Activated CD4-positive, CD25-positive, alpha-beta regulatory T cell treated with anti-CD3 and anti-CD28 coated beads, Interleukin-2, amount 50 U/mL, for 72 hours (primary cell): ENCODE results near the gene CCDC141.

Experiments used
- DNase-seq: peaks from one replicate; pipeline ENCODE4 v3.0.0; 2021

The CCDC141 gene

DNA sequence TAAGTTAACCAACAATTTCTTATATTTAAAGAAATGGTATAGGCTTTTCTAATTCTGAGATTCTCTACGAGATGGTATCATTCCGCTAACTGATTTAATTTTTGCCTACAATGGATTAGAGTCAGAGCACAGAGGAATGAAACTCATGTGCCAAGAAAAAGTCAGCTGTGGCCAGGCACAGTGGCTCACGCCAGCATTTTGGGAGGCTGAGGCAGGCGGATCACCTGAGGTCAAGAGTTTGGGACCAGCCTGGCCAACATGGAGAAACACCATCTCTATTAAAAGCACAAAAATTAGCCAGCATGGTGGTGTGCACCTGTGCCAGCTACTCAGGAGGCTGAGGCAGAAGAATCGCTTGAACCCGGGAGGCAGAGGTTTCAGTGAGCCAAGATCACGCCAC lies 225.8 kb downstream of the CCDC141 start:
- DNase-seq, result no peak

DNA sequence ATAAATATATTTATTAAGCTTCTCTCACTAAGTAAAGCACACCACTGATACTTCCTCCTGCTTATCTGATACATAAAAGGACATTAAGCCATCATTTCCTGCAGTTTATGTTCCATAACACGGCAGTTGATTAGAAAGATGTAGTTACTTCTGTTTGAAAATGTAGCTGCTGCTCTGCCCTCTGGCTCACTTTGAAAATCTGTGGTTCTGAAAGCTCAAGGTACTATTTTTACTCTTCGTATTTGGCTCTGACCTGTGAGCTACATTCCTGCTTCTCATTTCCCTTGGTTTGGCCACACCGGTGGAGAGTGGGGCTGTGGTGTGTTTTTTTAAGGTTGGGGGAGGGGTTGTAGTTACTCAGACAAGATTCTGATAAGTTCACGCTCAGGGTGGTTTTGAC lies 229.9 kb downstream of the CCDC141 start:
- DNase-seq, result no peak

DNA sequence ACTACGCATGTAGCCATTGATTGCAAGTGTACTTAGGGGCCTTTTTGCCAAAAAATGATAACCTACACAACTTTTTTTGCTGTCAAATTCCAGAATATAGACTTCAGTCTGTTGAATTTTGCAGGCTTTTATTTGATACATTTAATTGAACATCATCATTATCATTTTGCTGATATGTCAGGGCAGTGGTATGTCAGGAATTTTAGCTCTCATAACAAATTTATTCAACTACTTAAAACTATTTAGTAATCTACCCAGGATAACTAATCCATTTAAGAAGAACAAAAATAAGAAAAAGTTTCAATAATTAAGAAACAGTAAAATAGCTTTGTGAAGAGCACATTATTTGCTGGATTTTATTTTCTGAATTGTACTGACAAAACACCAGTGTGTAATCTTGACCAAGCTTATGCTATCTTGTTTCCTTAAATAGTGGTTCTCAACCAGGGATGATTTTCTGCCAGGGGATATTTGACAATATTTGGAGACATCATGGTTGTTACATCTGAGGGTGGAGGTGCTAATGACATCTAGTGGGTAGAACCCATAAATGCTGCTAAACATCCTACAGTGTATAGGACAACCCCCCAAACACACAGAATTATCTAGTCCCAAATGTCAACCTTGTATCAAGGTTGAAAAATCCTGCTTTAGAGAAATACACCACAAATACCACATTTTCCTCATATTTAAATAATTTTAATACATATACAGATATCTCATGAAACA lies 230.6 kb downstream of the CCDC141 start:
- DNase-seq, result no peak

DNA sequence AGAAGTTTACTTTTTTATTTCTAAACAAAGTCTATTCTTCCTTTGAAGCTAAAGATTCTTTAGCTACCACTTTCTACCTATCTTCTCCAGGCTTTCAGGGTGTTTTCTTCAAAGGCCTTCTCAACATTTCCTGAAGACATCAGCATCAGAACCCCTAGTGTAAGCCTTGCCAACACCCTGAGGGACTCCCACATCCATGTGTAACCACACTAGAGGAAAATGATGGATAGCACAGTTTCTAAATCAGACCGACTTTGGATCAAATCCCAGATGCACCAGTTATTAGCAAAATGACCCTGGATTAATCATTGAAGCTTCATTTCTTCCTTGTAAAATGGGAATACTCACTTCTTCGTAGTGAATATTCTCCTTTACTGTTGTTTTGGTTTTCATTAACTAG lies 238.0 kb downstream of the CCDC141 start:
- no peak for DNase-seq

DNA sequence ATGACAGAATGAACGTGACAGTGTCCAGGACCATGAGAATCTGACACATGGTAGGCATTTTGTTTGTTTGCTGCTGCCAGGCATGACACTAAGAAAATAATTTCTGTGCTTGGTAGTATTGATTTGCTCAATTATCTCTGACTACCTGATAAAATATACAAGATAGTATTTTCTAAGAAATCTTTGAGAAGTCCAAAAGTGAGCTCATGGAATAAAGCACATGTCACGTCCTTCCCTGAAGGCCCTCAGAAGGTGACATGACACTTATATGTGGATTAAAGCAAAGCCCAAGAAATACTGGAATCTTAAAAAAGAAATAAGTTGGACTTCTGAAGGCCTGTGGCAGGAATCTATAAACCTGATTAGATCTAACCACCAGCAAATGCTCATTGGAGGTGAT lies 238.9 kb downstream of the CCDC141 start:
- no peak for DNase-seq

DNA sequence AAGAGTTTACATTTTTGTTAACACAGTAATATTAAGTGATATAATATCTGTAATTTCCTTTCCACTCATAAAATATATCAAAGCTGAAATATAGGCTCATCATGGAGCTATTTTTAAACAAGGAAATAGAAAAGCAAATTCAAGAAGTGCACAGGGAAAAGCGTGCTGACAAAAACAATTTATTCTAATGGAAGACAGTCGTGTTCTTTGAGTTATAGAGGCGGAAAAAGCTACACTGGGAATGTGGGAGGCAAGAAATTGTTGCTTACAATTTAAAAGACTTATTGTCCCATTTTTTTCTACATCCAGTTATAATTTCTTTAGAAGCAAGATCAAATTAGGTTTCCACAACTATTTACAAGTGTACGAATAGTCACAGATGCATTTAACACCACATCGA lies 239.5 kb downstream of the CCDC141 start:
- DNase-seq, result no peak

DNA sequence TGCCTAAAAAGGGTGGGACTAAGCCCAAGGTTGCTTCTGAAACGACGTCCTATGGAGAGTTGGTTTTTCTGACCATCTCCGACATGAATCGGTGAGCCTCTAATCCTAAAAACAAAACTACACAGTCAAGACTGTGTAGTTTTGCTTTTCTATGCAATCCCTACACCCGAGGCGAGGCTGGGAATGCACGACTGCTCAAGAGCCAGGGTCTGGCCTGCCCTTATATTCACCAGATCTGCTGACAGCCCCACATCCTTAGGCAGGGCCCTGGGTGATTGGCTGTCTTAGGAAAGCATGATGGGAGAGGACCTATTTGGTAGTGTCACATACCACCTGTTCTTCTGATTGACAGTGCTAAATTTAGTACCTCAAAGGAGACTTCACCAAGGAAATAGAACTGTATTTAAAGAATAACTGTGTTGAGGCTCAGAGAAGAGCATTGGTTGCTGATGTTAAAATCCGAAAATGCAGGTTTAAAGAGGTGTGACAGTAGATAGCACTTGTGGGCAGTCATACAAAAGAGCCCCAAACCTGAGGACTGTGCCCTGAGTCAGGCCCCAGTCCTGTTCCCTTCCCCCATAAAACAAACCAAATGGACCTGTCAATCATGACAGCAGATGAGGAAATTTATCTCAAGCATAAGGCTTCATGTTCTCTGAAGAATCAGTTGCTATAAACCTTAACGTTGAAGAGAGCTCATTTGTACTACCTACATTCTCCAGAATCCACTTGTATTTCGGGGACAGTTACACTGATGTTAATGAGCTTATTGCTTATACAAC lies 242.5 kb downstream of the CCDC141 start, which contains the start of gene TTN:
TTN (minus strand) TSS at position 197 of the 782 bp plus-strand sequence. CDS start 2,781 bp downstream, outside the sequence.
- no peak for DNase-seq

DNA sequence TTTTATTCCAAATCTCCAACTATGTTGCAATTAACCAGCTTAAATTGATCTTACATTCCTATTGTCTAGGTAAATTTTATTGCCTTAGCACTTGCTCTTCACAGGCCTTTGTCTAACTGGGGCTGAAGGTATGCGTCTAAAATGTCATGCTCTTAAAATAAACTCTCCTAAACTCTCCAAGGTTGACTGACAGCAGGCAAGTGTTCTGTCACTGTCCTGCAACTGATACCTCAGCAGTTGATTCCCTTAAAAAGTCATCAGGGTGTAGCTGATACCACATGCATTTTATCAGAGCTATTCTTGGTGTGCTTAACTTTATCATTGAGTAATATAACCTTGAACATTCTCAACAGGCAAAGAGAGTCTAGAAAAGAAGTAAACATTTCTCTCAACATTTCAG lies 243.4 kb downstream of the CCDC141 start:
- no peak for DNase-seq

DNA sequence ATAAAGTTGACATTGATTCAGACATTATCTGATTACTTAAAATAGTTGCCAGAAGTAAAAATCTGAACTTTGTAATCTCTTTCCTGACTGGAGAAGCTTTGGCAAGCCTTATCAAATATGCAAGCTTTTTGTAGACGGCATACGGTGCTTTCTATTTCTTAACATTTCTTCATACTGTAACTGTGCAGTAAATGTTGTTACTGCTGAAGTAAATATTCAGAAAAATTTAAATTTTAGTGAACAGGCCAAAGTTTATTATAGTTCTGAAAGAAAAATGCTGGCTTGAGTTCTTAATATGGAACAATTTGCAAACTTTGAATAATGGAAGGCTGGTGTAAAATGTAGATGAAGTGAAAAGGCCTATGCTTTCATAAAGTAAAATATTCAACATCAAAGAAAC lies 244.5 kb downstream of the CCDC141 start:
- DNase-seq, result no peak

DNA sequence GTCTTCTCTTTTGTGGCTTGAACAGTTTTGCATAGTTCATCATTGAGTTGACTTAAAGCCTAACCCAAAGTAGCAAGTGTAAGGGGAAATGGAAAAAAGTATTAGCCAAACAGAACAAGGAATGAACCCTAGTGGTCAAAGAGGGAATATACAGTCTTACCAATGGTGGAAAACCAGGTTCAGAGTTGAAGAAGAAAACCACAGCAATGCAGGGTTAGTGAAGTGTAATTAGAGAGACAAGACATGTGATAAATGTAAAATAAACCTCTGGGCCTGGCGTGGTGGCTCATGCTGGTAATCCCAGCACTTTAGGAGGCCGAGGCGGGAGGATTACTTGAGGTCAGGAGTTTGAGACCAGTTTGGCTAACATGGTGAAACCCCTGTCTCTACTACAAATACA lies 245.1 kb downstream of the CCDC141 start:
- no peak for DNase-seq

DNA sequence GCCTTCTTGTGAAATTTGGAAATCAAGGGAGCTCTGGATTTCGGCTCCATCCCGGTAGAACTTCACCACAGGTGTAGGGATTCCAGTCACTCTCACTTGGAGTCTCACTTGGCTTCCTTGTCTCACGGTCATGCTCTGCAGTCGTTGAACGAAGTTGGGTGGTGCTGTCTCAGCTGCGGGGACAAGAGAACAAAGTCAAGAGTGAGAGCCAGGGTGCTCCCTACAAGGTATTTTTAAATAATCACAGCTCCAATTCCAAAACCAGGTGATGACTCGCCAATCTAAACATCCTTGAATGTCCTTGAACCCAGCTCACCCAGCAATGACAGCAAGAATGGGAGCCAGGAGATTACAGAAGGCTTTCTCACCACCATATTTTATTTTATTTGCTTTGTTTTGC lies 249.4 kb downstream of the CCDC141 start:
- no peak for DNase-seq

DNA sequence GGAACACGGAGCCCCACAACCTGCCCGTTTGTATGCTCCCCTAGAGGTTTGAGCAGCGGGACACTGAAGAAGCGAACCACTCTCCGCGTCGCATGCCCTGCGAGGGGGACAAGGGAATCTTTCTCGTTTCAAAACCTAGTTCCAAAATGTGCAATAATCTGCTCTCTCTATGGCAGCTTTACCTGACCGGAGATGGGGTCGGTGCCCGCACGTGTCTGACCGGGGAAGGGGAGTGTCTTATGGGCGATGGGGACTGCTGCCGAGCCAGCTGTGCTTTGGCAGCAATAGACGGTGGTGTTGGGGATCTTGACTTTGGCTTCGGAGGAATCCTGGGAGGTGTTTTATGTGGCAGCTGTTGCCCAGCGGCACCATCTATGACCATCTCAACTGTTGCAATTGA lies 250.6 kb downstream of the CCDC141 start:
- DNase-seq, result no peak

DNA sequence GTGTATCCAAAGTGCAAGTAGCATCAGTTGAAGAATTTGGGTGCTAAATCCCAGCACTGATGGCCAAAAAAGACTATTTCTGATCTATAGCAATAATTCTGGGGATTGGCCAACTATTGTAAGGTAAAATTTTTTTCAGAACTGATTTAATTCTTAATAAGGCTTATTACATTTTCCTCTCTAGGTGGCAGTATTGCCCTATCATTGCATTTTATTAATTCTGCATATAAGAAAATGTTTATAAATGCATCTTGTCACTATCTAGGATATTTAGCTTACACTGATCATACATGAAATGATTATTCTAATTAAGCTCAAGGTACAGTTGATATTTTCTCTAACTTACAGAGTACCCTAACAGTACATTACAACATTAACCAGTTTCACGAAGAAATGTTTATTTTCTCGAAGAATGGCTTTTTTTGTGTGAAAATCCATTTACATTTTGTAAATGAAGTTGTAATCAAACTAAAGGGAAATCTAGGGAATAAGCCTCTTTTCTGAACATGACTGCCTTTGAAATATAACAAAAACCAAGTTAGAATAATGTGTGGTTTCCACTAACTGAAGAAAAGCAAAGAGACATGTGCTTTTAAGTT lies 253.8 kb downstream of the CCDC141 start:
- no peak for DNase-seq

DNA sequence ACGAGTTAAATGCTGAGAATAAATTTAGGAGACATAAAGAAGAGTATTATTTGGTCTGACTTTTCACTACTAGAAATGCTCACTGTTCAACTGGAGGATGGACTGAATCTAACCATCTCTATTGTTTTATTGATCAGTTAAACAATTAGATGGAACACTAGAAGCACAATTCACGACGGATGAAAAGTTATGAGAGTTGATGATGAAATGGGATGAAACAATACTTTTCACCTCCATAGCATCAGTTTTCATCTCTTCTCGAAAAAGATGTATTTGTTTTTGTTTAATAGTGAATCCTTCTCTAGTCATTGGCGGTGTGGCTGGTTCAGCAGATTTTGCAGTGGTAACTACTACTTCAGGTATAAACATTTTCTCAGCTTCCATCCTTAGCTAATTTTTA lies 262.0 kb downstream of the CCDC141 start:
- no peak for DNase-seq

DNA sequence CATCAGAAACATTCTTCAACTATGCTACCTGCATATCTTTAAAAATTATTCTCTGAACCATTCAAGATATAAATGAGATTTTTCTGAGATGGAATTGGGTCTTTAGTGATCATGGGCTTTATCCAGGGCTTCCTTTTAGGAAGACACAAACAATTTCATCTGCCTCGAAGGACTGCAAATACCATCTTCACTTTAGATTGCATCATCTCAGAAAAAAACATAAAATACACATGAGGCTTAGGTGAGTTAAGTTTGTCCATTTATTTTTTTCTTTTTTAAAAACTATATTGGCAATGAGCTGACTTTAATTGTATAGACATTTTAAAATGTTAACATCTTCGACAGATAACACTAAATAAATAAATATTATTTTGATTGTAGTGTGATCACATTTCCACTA lies 262.8 kb downstream of the CCDC141 start:
- DNase-seq, result no peak

DNA sequence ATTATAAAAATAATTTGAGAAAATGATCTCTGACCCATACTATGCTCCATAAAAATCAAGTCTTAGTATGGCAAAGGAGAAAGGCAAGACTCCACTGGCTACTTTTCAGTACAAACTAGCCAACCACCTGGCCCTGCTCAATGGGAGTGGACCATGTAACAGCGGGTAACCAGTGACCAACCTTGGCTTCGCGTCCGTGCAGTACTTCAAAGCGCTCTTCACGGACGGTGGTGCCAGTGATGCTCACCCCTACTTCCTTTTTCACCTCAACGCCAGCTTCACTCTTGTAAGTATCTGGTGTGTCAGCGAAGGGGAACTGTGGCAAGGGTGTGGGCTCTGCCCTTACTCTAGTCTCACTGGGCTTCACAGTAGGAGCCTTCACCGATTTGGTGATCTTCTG lies 266.0 kb downstream of the CCDC141 start:
- no peak for DNase-seq

DNA sequence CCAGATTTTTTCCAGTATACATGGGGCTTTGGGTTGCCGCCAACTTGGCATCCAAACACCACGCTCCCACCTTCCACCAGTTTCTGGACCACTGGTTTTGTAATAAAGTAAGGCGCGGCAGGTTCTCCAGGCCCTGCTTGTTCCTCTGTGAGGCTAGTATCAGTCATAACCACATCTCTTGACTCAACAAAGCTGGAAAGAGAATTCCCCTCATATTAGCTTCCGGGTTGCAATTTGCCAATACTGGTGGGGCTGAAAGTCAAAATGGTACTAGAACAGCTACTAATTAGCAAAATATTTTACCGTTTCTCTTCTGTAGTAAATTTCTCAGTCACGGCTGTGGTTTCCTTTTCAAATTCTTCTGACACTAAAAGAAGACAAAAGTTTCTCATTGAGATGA lies 267.7 kb downstream of the CCDC141 start:
- DNase-seq, result no peak
